Pancreas (tissue), 10 donors: ENCODE results near the gene ZNF362. TPM values are rescaled to one million over a fixed set of nuclear protein-coding genes. Genes with fewer than 3 reads are reported as not detected.

Experiments
- ATAC-seq, 4 donors: fragments of 200-7000 bp; cut with Tn5 transposase; one replicate each; pipeline versions ENCODE4 v1.8.0 to v1.9.1; 2020; ENCODE audit warnings: mild to moderate bottlenecking in 4 of 4, moderate library complexity in 4 of 4
- DNase-seq, 6 donors: peaks; one replicate each; pipeline ENCODE4 v3.0.0-alpha.2; 2020
- FAIRE-seq: peaks from 2 replicates; lab custom pipeline; 2012; peaks lifted over from hg19 to GRCh38; lab: Jason Lieb, UNC
- H3K27ac ChIP-seq, 4 donors: fragments of 200-600 bp; sonication (generic); 1 replicate in 3 of 4; 2 replicates in 1 of 4; pipeline versions ENCODE4 v1.5.0 to v1.8.0; 2020
- H3K27me3 ChIP-seq, 4 donors: fragments of 200-600 bp; one replicate each; pipeline ENCODE4 v1.8.0; 2021
- H3K36me3 ChIP-seq, 3 donors: fragments of 200-600 bp; sonication (generic) in 1 of 3; one replicate each; pipeline versions ENCODE4 v1.5.0 to v1.8.0; 2020 to 2021
- H3K4me1 ChIP-seq, 3 donors: fragments of 200-600 bp; one replicate each; pipeline ENCODE4 v1.8.0; 2021
- H3K4me3 ChIP-seq, 4 donors: fragments of 200-600 bp; sonication (generic) in 2 of 4; one replicate each; pipeline versions ENCODE4 v1.5.0 to v1.8.0; 2020 to 2021
- H3K9me3 ChIP-seq, 4 donors: fragments of 200-600 bp; one replicate each; pipeline ENCODE4 v1.8.0; 2021
- CTCF ChIP-seq, 4 donors: fragments of 200-600 bp; sonication (generic) in 3 of 4; IDR thresholded peaks; one replicate each; pipeline versions ENCODE4 v1.5.0 to v1.8.0; 2021; ENCODE audit warnings: antibody characterized with exemption in 4 of 4
- WGBS, 2 donors: extraction: QIAGEN DNeasy Blood & Tissue Kit; methylation state at CpG; one replicate each; pipeline ENCODE4 v1.1.7; 2013; 5-methylcytosine and 5-hydroxymethylcytosine counted together
- intact Hi-C, 3 donors: fragments of 100-400 bp; cut with DNase I; formaldehyde crosslinking; loops; one replicate each; pipeline versions ENCODE4 v1.11.1 to v1.14.2; 2022
- polyA plus RNA-seq, 2 donors: library from polyadenylated mRNA; stranded (reverse); fragments of 200-250 nt; gene quantifications; one replicate each; pipeline ENCODE4 v1.2.3, GENCODE V29; 2013
- total RNA-seq, 6 donors: library from RNA; stranded (reverse); fragmentation: NEBNext Ultra II Directional in 4 of 6; extraction: Animal tissue kit (Norgen Biotek cat#: 25700) in 4 of 6; gene quantifications; one replicate each; pipeline versions ENCODE4 v1.2.1 to v1.2.4, GENCODE V29; 2021 to 2023
- donor health status: healthy with polysubstance abuse.
- donor health status: DM: no; HTN: no; CAD: no; lungs with moderate emphysema.
- donor health status: DM: no; HTN: no; CAD: no.
- donor health status: control.
- donor health status: control.
- donor health status: Bipolar disorder and iron deficiency.
- donor health status: DM: yes; HTN: yes; CAD: no.
- donor health status: DM: no; HTN: no; CAD: no.
- donor health status: DM: no; HTN: no; CAD: no.
- donor health status: DM: yes; HTN: yes; CAD: no.

Gene ZNF362
- total and polyA plus RNA-seq, 8 donors: 11.8 to 19.7 (median 13.9) TPM

GRCh38 chr1:33302325-33302724 lies 46.0 kb downstream of the ZNF362 start:
- DNase-seq: peak in 1 of 6 donors; percentile 14

GRCh38 chr1:33305016-33305415 lies 48.7 kb downstream of the ZNF362 start:
- no peaks in the 10 kb centered on the region for H3K27me3 ChIP-seq
- no peak overlapping the region for H3K27ac ChIP-seq
- no peak overlapping the region for H3K4me3 ChIP-seq
- DNase-seq (no peak), ATAC-seq (no peak), FAIRE-seq (no peak)
- no peak for TF ChIP-seq CTCF (IDR thresholded peaks at IDR 0.05)
- WGBS, 2 donors: 92 to 95% methylated on average over 5 of the region's 5 CpGs
- peaks cover 0 to 3% (median 0%) of the 10 kb centered on the region in 3 donors for H3K4me1 ChIP-seq
- intact Hi-C loops: no loop called here
- no peaks in the 10 kb centered on the region for H3K9me3 ChIP-seq
- no peaks in the 10 kb centered on the region for H3K36me3 ChIP-seq

More at GRCh38 chr1:33302325-33302724, 46.0 kb downstream of the ZNF362 start:
- Histone ChIP-seq H3K27me3 (no peaks in the 10 kb centered on the region), H3K36me3 (no peaks in the 10 kb centered on the region), H3K4me1 (peaks cover 0 to 3% (median 0%) of the 10 kb centered on the region in 3 donors), H3K9me3 (no peaks in the 10 kb centered on the region), H3K4me3 (no peak overlapping the region), H3K27ac (no peak overlapping the region)
- ATAC-seq (no peak), FAIRE-seq (no peak)
- TF ChIP-seq CTCF (IDR thresholded peaks at IDR 0.05): no peak
- 97 to 100% methylated on average over 1 of the region's 1 CpG for WGBS, 2 donors
- intact Hi-C loops: no loop called here

- intact Hi-C loops: no loop called here
- Histone ChIP-seq H3K36me3 (no peaks in the 10 kb centered on the region), H3K4me1 (peaks cover 0 to 3% (median 0%) of the 10 kb centered on the region in 3 donors), H3K27ac (no peak overlapping the region), H3K4me3 (no peak overlapping the region), H3K9me3 (no peaks in the 10 kb centered on the region), H3K27me3 (no peaks in the 10 kb centered on the region)
- DNase-seq: no peak
- WGBS, 2 donors: 67 to 75% methylated on average over 20 of the region's 20 CpGs
- ATAC-seq: no peak
- FAIRE-seq: no peak
- TF ChIP-seq CTCF (IDR thresholded peaks at IDR 0.05): no peak
Measured at GRCh38 chr1:33305816-33306652, 49.7 kb downstream of the ZNF362 start.

- H3K36me3 ChIP-seq: no peaks in the 10 kb centered on the region
- no peak overlapping the region for H3K27ac ChIP-seq
- no peak for TF ChIP-seq CTCF (IDR thresholded peaks at IDR 0.05)
- DNase-seq (no peak), FAIRE-seq (no peak), ATAC-seq (peak in 3 of 4 donors; percentile 20 to 42 (median 34))
- no peaks in the 10 kb centered on the region for H3K9me3 ChIP-seq
- H3K4me3 ChIP-seq: peak overlapping the region in 1 of 4 donors; percentile 30
- H3K27me3 ChIP-seq: no peaks in the 10 kb centered on the region
- intact Hi-C loops: no loop called here
- WGBS, 2 donors: 15 to 18% methylated on average over 106 to 113 of the region's 113 CpGs
- H3K4me1 ChIP-seq: peaks cover 0 to 3% (median 0%) of the 10 kb centered on the region in 3 donors
Measured at GRCh38 chr1:33306653-33307493, 50.6 kb downstream of the ZNF362 start.
